Measurements from ENCODE around the gene FNDC11. TPM values are rescaled to one million over a fixed set of nuclear protein-coding genes. Genes with fewer than 3 reads are reported as not detected.

Gene FNDC11
- total RNA-seq, 1 experiment from 2014 or later = 2.5 TPM

DNA sequence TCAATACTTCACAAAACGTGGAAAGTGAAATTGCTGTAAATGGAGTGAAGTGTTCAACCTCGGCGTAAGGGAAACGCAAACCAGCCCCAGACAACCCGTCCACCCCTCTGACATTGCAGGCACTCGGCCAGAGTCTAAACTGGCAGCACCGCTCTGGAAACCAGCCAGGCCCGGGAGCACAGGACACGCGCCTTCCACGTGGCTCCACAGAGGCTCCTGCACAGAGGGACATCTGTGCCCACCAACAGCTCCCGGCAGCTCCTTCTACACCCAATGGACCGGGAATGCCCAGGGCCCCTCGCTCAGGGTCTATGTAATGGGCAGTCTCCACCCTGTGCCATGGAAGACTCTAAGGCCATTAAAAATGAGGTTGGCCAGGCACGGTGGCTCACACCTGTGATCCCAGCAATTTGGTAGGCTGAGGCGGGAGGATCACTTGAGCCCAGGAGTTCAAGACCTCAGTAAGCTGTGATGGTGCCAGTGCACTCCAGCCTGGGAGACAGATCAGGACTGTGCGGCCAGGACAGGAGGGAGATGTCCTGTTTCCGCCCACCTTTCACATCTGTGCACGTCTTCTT, 23.4 kb downstream of the FNDC11 start:
- no peak overlapping the region for H4K91ac ChIP-seq (ENCODE audit: insufficient read length, low read depth, low read length)
- no peak overlapping the region for H3K23ac ChIP-seq (ENCODE audit: insufficient read length, low read depth, low read length)
- DNase-seq = no peak
- no peaks in the 10 kb centered on the region for H3K27me3 ChIP-seq (ENCODE audit: insufficient read depth, low read length)
- H3K9ac ChIP-seq (ENCODE audit: extremely low read depth, insufficient read length, low read length) = no peak overlapping the region
- Mint-ChIP-seq H3K4me3 (no peak overlapping the region), H3K27ac (no peak overlapping the region), H3K4me1 (peaks cover 4 to 13% of the 10 kb centered on the region in 2 experiments; a peak in 3 of 4 replicates), H3K27me3 (ENCODE audit: low read depth) (no peaks in the 10 kb centered on the region; the same call in none of the 2 replicates), H3K36me3 (ENCODE audit: insufficient read depth in 1 of 3, low read depth in 3 of 3) (no peaks in the 10 kb centered on the region), H3K9me3 (no peaks in the 10 kb centered on the region)
- no peaks in the 10 kb centered on the region for H3K4me1 ChIP-seq (ENCODE audit: insufficient read depth, low read length)
- H2BK5ac ChIP-seq (ENCODE audit: insufficient read length, low read length) = no peak overlapping the region
- no peak overlapping the region for H2BK12ac ChIP-seq (ENCODE audit: insufficient read length, low read depth, low read length)
- no peak overlapping the region for H3T11ph ChIP-seq (ENCODE audit: low read length)
- peaks cover 4% of the 10 kb centered on the region for H3K23me2 ChIP-seq (ENCODE audit: insufficient read length, low read depth, low read length, poor library complexity, severe bottlenecking)
- no peak overlapping the region for H3K18ac ChIP-seq (ENCODE audit: insufficient read length, low read depth, low read length)
- H3K79me2 ChIP-seq (ENCODE audit: insufficient read depth, low read length) = no peaks in the 10 kb centered on the region
- H4K5ac ChIP-seq (ENCODE audit: insufficient read length, low read depth, low read length) = no peak overlapping the region
- H3K14ac ChIP-seq (ENCODE audit: insufficient read depth, low read length) = no peak overlapping the region
- H2BK20ac ChIP-seq (ENCODE audit: low read depth, low read length, poor library complexity, severe bottlenecking) = no peak overlapping the region
- no peak overlapping the region for H3K4ac ChIP-seq (ENCODE audit: low read depth, low read length)
- H3K9me3 ChIP-seq (ENCODE audit: control insufficient read depth, low read depth, low read length) = no peaks in the 10 kb centered on the region
- TF ChIP-seq, protein P1, sequence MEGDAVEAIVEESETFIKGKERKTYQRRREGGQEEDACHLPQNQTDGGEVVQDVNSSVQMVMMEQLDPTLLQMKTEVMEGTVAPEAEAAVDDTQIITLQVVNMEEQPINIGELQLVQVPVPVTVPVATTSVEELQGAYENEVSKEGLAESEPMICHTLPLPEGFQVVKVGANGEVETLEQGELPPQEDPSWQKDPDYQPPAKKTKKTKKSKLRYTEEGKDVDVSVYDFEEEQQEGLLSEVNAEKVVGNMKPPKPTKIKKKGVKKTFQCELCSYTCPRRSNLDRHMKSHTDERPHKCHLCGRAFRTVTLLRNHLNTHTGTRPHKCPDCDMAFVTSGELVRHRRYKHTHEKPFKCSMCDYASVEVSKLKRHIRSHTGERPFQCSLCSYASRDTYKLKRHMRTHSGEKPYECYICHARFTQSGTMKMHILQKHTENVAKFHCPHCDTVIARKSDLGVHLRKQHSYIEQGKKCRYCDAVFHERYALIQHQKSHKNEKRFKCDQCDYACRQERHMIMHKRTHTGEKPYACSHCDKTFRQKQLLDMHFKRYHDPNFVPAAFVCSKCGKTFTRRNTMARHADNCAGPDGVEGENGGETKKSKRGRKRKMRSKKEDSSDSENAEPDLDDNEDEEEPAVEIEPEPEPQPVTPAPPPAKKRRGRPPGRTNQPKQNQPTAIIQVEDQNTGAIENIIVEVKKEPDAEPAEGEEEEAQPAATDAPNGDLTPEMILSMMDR (conservative IDR thresholded peaks at IDR 0.05) = no peak
- WGBS (ENCODE audit: extremely low coverage, insufficient read length, low lambda C conversion rate) = no CpG with 5 or more reads among the region's 19 CpGs
- no peak overlapping the region for H2AFZ ChIP-seq (ENCODE audit: low read length)
- no peak overlapping the region for H2AK5ac ChIP-seq (ENCODE audit: insufficient read length, low read length)
- H3K4me2 ChIP-seq (ENCODE audit: insufficient read depth, insufficient read length, low read length) = no peak overlapping the region
- H3K56ac ChIP-seq (ENCODE audit: insufficient read length, low read depth, low read length) = no peak overlapping the region
- H4K8ac ChIP-seq (replicated peaks; ENCODE audit: insufficient read length, low read depth, low read length) = no peak overlapping the region
- H3K27ac ChIP-seq (ENCODE audit: insufficient read length, low read depth, low read length) = no peak overlapping the region
- no peaks in the 10 kb centered on the region for H3K79me1 ChIP-seq (ENCODE audit: insufficient read depth, low read depth, low read length, poor library complexity, severe bottlenecking)
- no peak overlapping the region for H2BK15ac ChIP-seq (ENCODE audit: low read depth, low read length)
- no peak overlapping the region for H2BK120ac ChIP-seq (ENCODE audit: low read depth, low read length, poor library complexity, severe bottlenecking)
- H4K20me1 ChIP-seq (ENCODE audit: control insufficient read depth, insufficient read depth, insufficient read length) = no peaks in the 10 kb centered on the region
